Fibroblast of lung (primary cell): Measurements from ENCODE around the gene CLIP1.

ENCODE experiments used
- CTCF ChIP-seq, 2 donors: IDR thresholded peaks in 1 of 2; conservative IDR thresholded peaks in 1 of 2; 1 replicate in 1 of 2; 2 replicates in 1 of 2; pipeline ENCODE4 v1.5.1; 2011 to 2012; ENCODE audit warnings: low read length in 2 of 2, control low read depth in 1 of 2, inconsistent platforms in 1 of 2, low read depth in 1 of 2, mild to moderate bottlenecking in 1 of 2
- EZH2 ChIP-seq: IDR thresholded peaks from 2 replicates; pipeline ENCODE4 v1.5.1; 2012; ENCODE audit warnings: low read length, control low read depth, mild to moderate bottlenecking; ENCODE audit errors: missing control alignments

GRCh38 chr12:122407208-122407607, 15.3 kb downstream of the CLIP1 start:
- TF ChIP-seq EZH2 (no peak), CTCF (conservative IDR thresholded peaks at IDR 0.05 in 1 of 2, IDR thresholded peaks at IDR 0.05 in 1 of 2; ENCODE audit: low read depth in 1 of 2, low read length in 2 of 2) (no peak)
